GM12892 (cell line): ENCODE results near the gene UBP1.

ENCODE experiments used
- POLR2A ChIP-seq: IDR thresholded peaks from 2 replicates; pipeline ENCODE4 v1.6.1; 2011; ENCODE audit warnings: low read depth, low read length, control low read depth
- TAF1 ChIP-seq: IDR thresholded peaks from 2 replicates; pipeline ENCODE4 v1.6.1; 2011; ENCODE audit warnings: low read depth, mild to moderate bottlenecking, control low read depth, low read length, borderline replicate concordance

DNA sequence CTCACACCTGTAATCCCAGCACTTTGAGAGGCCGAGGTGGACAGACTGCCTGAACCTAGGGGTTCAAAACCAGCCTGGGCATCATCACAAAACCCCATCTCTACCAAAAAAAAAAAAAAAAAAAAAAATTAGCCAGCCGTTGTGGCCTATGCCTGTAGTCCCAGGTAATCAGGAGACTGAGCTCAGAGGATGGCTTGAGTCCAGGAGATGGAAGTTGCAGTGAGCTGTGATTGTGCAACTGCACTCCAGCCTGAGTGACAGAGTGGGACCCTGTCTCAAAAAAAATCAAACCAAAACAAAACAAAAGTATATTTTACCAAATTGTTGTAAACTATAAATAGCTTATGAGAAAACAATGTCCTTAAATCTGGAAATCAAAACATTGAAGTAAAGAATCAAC, 34.7 kb upstream of the UBP1 start:
- TF ChIP-seq TAF1 (no peak), POLR2A (no peak)
